Left ventricle myocardium inferior (tissue), 1 donor: Measurements from ENCODE around the gene PSMB7. TPM values are rescaled to one million over a fixed set of nuclear protein-coding genes. Genes with fewer than 3 reads are reported as not detected.

Experiments used
- DNase-seq: peaks from one replicate; pipeline ENCODE4 v3.0.0-alpha.2; 2020
- H3K27ac ChIP-seq: fragments of 200-600 bp; replicated peaks from 2 replicates; pipeline ENCODE4 v1.8.0; 2021
- H3K27me3 ChIP-seq: fragments of 200-600 bp; 2 replicates; pipeline ENCODE4 v1.8.0; 2021; ENCODE audit warnings: low read depth
- H3K36me3 ChIP-seq: fragments of 200-600 bp; 2 replicates; pipeline ENCODE4 v1.8.0; 2021
- H3K4me1 ChIP-seq: fragments of 200-600 bp; 2 replicates; pipeline ENCODE4 v1.8.0; 2021
- H3K4me3 ChIP-seq: fragments of 200-600 bp; 2 replicates; pipeline ENCODE4 v1.8.0; 2021; ENCODE audit warnings: mild to moderate bottlenecking, moderate library complexity
- H3K9me3 ChIP-seq: fragments of 200-600 bp; replicated peaks from 2 replicates; pipeline ENCODE4 v1.8.0; 2021
- CTCF ChIP-seq: fragments of 200-600 bp; IDR thresholded peaks from 2 replicates; pipeline ENCODE4 v1.8.0; 2021; ENCODE audit warnings: antibody characterized with exemption, mild to moderate bottlenecking, borderline replicate concordance
- intact Hi-C: fragments of 100-400 bp; cut with micrococcal nuclease; formaldehyde crosslinking; loops from one replicate; pipeline ENCODE4 v1.11.0; 2022
- total RNA-seq: library from RNA; stranded (reverse); fragmentation: NEBNext Ultra II Directional; extraction: Animal tissue kit (Norgen Biotek cat#: 25700); gene quantifications from one replicate; pipeline ENCODE4 v1.2.1, GENCODE V29; 2021
- donor health status: DM: no; HTN: yes; CAD: no; lungs with severe emphysema.

The PSMB7 gene
- total RNA-seq, 1 donor from 2014 or later: 159 TPM

- Histone ChIP-seq H3K36me3 (no peaks in the 10 kb centered on the region), H3K4me1 (peaks cover 25% of the 10 kb centered on the region), H3K27me3 (peaks cover 53% of the 10 kb centered on the region), H3K9me3 (no peaks in the 10 kb centered on the region), H3K27ac (peak overlapping the region; percentile 44), H3K4me3 (no peak overlapping the region)
- DNase-seq: peak; percentile 70
- intact Hi-C loops: no loop called here
- TF ChIP-seq CTCF: no peak
Measured at GRCh38 chr9:124448019-124448418, 32.8 kb upstream of the PSMB7 start.

- Histone ChIP-seq H3K4me1 (peaks cover 25% of the 10 kb centered on the region), H3K36me3 (no peaks in the 10 kb centered on the region), H3K27me3 (peaks cover 47% of the 10 kb centered on the region), H3K27ac (no peak overlapping the region), H3K4me3 (no peak overlapping the region), H3K9me3 (no peaks in the 10 kb centered on the region)
- no peak for DNase-seq
- intact Hi-C loops: no loop called here
- no peak for TF ChIP-seq CTCF
Measured at GRCh38 chr9:124447297-124447661, 32.0 kb upstream of the PSMB7 start.

GRCh38 chr9:124444166-124444565 is 28.9 kb upstream of the PSMB7 start:
- Histone ChIP-seq H3K27me3 (peaks cover 40% of the 10 kb centered on the region), H3K27ac (no peak overlapping the region), H3K4me3 (no peak overlapping the region), H3K9me3 (peaks cover 2% of the 10 kb centered on the region), H3K36me3 (no peaks in the 10 kb centered on the region), H3K4me1 (peaks cover 14% of the 10 kb centered on the region)
- no peak for TF ChIP-seq CTCF
- no peak for DNase-seq
- intact Hi-C loops: no loop called here

- no peak for DNase-seq
- H3K9me3 ChIP-seq: peaks cover 8% of the 10 kb centered on the region
- H3K27ac ChIP-seq: no peak overlapping the region
- H3K27me3 ChIP-seq: peaks cover 42% of the 10 kb centered on the region
- TF ChIP-seq CTCF: no peak
- H3K4me1 ChIP-seq: peaks cover 13% of the 10 kb centered on the region
- intact Hi-C loops: no loop called here
- H3K4me3 ChIP-seq: no peak overlapping the region
- H3K36me3 ChIP-seq: no peaks in the 10 kb centered on the region
Measured at GRCh38 chr9:124443625-124444024, 28.4 kb upstream of the PSMB7 start.

DNA sequence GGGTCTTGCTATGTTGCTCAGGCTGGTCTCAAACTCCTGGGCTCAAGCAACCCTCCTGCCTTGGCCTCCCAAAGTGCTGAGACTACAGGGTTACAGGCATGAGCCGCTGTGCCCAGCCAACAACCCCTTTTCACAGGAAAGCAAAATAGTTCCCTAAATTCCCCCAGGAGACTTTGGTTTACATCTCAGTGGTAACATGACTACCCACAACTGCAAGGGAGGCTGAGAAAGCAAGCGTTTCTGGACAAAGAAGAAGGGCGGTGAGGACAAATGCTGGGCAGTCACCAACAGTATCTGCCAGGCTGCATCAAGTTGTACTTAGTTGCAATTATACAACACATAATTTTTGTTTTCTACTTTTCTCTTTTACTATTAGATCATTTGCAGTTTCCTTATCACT is 27.6 kb upstream of the PSMB7 start:
- Histone ChIP-seq H3K27me3 (peaks cover 41% of the 10 kb centered on the region), H3K27ac (no peak overlapping the region), H3K4me1 (peaks cover 7% of the 10 kb centered on the region), H3K4me3 (no peak overlapping the region), H3K9me3 (peaks cover 8% of the 10 kb centered on the region), H3K36me3 (no peaks in the 10 kb centered on the region)
- no peak for TF ChIP-seq CTCF
- no peak for DNase-seq
- intact Hi-C loops: no loop called here

DNA sequence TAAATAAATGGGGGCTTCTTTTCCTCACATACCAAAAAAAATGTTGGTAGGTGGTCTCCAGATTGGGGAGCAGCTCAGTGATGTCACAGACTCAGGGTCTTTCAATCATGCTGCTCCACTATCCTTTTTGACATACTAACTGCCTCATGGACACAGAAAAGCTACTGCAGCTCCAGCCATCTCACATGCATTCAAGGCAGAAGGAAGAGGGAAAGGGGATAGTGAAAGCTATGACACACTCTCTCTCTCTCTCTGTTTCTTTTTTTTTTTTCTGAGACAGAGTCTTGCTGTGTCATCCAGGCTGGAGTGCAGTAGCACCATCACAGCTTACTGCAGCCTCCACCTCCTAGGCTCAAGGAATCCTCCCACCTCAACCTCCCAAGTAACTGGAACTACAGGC is 27.1 kb upstream of the PSMB7 start:
- peaks cover 3% of the 10 kb centered on the region for H3K4me1 ChIP-seq
- no peak overlapping the region for H3K27ac ChIP-seq
- no peaks in the 10 kb centered on the region for H3K36me3 ChIP-seq
- DNase-seq: no peak
- no peak for TF ChIP-seq CTCF
- H3K4me3 ChIP-seq: no peak overlapping the region
- intact Hi-C loops: no loop called here
- H3K27me3 ChIP-seq: peaks cover 39% of the 10 kb centered on the region
- peaks cover 8% of the 10 kb centered on the region for H3K9me3 ChIP-seq
